ENCODE measurements around the gene PROS1.

The PROS1 gene

GRCh38 chr3:93936549-93936948 lies 37.1 kb downstream of the PROS1 start:
- Histone ChIP-seq H3K36me3 (ENCODE audit: control insufficient read depth in 2 of 2, insufficient read depth in 1 of 2, low read length in 2 of 2) (no peaks in the 10 kb centered on the region), H3K4me1 (ENCODE audit: control insufficient read depth, insufficient read depth, low read length) (no peaks in the 10 kb centered on the region), H3K9me3 (ENCODE audit: control insufficient read depth, insufficient read depth, low read depth, low read length) (no peaks in the 10 kb centered on the region), H3K4me3 (ENCODE audit: low read depth, low read length) (no peak overlapping the region), H3K27ac (ENCODE audit: extremely low read depth, low read depth, low read length) (no peak overlapping the region)
- POLR2A ChIA-PET = no interaction called here
- TF ChIP-seq ZNF561 (tag by site-specific recombination; IDR thresholded peaks at IDR 0.05; ENCODE audit: borderline replicate concordance) (no peak), ZNF23 (tag by site-specific recombination; IDR thresholded peaks at IDR 0.05; ENCODE audit: borderline replicate concordance) (no peak), ZNF394 (tag by site-specific recombination; IDR thresholded peaks at IDR 0.05; ENCODE audit: borderline replicate concordance) (no peak), ZNF555 (tag by site-specific recombination; conservative IDR thresholded peaks at IDR 0.05) (no peak)
- CTCF ChIA-PET = no interaction called here

GRCh38 chr3:93934366-93935046 lies 39.2 kb downstream of the PROS1 start:
- Histone ChIP-seq H3K4me1 (ENCODE audit: control insufficient read depth, insufficient read depth, low read length) (no peaks in the 10 kb centered on the region), H3K27ac (ENCODE audit: extremely low read depth, low read depth, low read length) (no peak overlapping the region), H3K9me3 (ENCODE audit: control insufficient read depth, insufficient read depth, low read depth, low read length) (no peaks in the 10 kb centered on the region), H3K36me3 (ENCODE audit: control insufficient read depth in 2 of 2, insufficient read depth in 1 of 2, low read length in 2 of 2) (no peaks in the 10 kb centered on the region), H3K4me3 (ENCODE audit: low read depth, low read length) (no peak overlapping the region)
- POLR2A ChIA-PET = no interaction called here
- no peak for TF ChIP-seq ZSCAN30 (tag by site-specific recombination; IDR thresholded peaks at IDR 0.05)
- TF ChIP-seq ZNF623 (tag by site-specific recombination; IDR thresholded peaks at IDR 0.05) = no peak
- no peak for TF ChIP-seq SCRT1 (tag by site-specific recombination; IDR thresholded peaks at IDR 0.05; ENCODE audit: borderline replicate concordance)
- TF ChIP-seq ZNF202 (tag by site-specific recombination; IDR thresholded peaks at IDR 0.05; ENCODE audit: borderline replicate concordance) = no peak
- no peak for TF ChIP-seq ZNF677 (tag by site-specific recombination; IDR thresholded peaks at IDR 0.05)
- no peak for TF ChIP-seq ZNF184 (tag by site-specific recombination; IDR thresholded peaks at IDR 0.05)
- no peak for TF ChIP-seq ZNF585B (tag by site-specific recombination; IDR thresholded peaks at IDR 0.05)
- no peak for TF ChIP-seq PBX3 (CRISPR knock-in tag; IDR thresholded peaks at IDR 0.05)
- TF ChIP-seq ZNF48 (tag by site-specific recombination; IDR thresholded peaks at IDR 0.05) = no peak
- CTCF ChIA-PET = no interaction called here

DNA sequence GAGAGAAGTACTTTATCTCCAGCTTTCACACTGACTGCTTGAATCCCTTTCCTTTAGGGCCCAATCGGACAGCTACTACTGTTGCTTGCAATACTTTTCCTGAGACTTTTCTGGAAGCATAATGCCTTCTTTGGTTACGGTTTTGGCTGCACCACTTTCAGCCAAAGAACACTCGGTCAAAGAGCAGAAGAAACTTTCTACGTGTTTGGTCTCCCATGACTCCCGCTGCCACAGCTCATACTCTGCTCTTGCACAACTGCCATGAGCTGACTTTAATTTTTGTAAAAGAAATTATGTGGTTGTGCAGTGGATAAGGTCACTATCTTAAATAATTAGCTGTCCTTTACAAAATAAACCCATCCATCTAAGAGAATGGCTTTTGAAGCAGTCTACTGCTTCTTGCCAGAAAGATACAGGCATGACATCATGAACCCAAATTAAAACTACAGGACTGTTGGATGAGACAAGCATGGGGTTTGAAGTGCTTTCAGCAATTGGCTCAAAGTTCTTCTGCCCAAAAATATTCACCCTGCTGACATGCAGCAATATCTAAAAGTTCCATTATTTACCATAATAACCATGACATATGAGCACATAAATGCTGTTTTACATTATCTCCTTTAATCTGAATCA lies 42.0 kb downstream of the PROS1 start:
- no peak for TF ChIP-seq ZFP37 (tag by site-specific recombination; IDR thresholded peaks at IDR 0.05)
- TF ChIP-seq ZNF112 (tag by site-specific recombination; IDR thresholded peaks at IDR 0.05) = no peak
- TF ChIP-seq ZNF391 (tag by site-specific recombination; IDR thresholded peaks at IDR 0.05; ENCODE audit: borderline replicate concordance, low read depth) = no peak
- TF ChIP-seq ZNF23 (tag by site-specific recombination; IDR thresholded peaks at IDR 0.05; ENCODE audit: borderline replicate concordance) = no peak
- TF ChIP-seq ZFP3 (tag by site-specific recombination; IDR thresholded peaks at IDR 0.05; ENCODE audit: low read depth) = no peak
- no peak for TF ChIP-seq ZNF175 (tag by site-specific recombination; IDR thresholded peaks at IDR 0.05)
- TF ChIP-seq ZNF645 (tag by site-specific recombination; IDR thresholded peaks at IDR 0.05) = no peak
- no peak for TF ChIP-seq ZNF132 (tag by site-specific recombination; IDR thresholded peaks at IDR 0.05; ENCODE audit: borderline replicate concordance)
- TF ChIP-seq, protein P1, sequence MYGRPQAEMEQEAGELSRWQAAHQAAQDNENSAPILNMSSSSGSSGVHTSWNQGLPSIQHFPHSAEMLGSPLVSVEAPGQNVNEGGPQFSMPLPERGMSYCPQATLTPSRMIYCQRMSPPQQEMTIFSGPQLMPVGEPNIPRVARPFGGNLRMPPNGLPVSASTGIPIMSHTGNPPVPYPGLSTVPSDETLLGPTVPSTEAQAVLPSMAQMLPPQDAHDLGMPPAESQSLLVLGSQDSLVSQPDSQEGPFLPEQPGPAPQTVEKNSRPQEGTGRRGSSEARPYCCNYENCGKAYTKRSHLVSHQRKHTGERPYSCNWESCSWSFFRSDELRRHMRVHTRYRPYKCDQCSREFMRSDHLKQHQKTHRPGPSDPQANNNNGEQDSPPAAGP (tag by site-specific recombination; IDR thresholded peaks at IDR 0.05) = no peak
- no peaks in the 10 kb centered on the region for H3K4me1 ChIP-seq (ENCODE audit: control insufficient read depth, insufficient read depth, low read length)
- no peak overlapping the region for H3K4me3 ChIP-seq (ENCODE audit: low read depth, low read length)
- H3K27ac ChIP-seq (ENCODE audit: extremely low read depth, low read depth, low read length) = no peak overlapping the region
- H3K36me3 ChIP-seq (ENCODE audit: control insufficient read depth in 2 of 2, insufficient read depth in 1 of 2, low read length in 2 of 2) = no peaks in the 10 kb centered on the region
- ChIA-PET POLR2A (no interaction called here), CTCF (no interaction called here)
- H3K9me3 ChIP-seq (ENCODE audit: control insufficient read depth, insufficient read depth, low read depth, low read length) = no peaks in the 10 kb centered on the region
